Brain microvascular endothelial cell (primary cell): ENCODE measurements around the gene CKS1B.

Experiments used
- DNase-seq: peaks from one replicate; pipeline ENCODE4 v3.0.0-alpha.2; 2020
- H3K27ac ChIP-seq: fragments of 250-450 bp; sonication (Bioruptor Pico); 2 replicates; pipeline ENCODE4 v1.5.1; 2020; ENCODE audit warnings: mild to moderate bottlenecking, moderate library complexity
- H3K27me3 ChIP-seq: fragments of 250-450 bp; sonication (Bioruptor Pico); replicated peaks from 2 replicates; pipeline ENCODE4 v1.5.1; 2020; ENCODE audit warnings: mild to moderate bottlenecking
- H3K36me3 ChIP-seq: fragments of 250-450 bp; sonication (Bioruptor Pico); replicated peaks from 2 replicates; pipeline ENCODE4 v1.5.1; 2020; ENCODE audit warnings: mild to moderate bottlenecking
- H3K4me3 ChIP-seq: 2 replicates; pipeline ENCODE4 v1.5.1; 2011; ENCODE audit warnings: low read depth, mild to moderate bottlenecking, control low read depth, low read length, moderate library complexity
- CTCF ChIP-seq: IDR thresholded peaks from 2 replicates; pipeline ENCODE4 v1.5.1; 2011; ENCODE audit warnings: low read depth, mild to moderate bottlenecking, moderate library complexity, low read length, control low read depth, inconsistent platforms; ENCODE audit errors: missing control alignments
- in situ Hi-C: cut with HindIII; loops from 2 replicates; pipeline ENCODE4 v1.10.0; 2017; ENCODE audit warnings: low sequenced_read_pairs, low pct_ligation_motif_present

The CKS1B gene

GRCh38 chr1:155011437-155012025, 37.0 kb downstream of the CKS1B start:
- Histone ChIP-seq H3K4me3 (no peak overlapping the region), H3K36me3 (peaks cover 23% of the 10 kb centered on the region), H3K27ac (no peak overlapping the region), H3K27me3 (no peaks in the 10 kb centered on the region)
- DNase-seq, result no peak
- in situ Hi-C loops, result no loop called here
- TF ChIP-seq CTCF, result no peak

DNA sequence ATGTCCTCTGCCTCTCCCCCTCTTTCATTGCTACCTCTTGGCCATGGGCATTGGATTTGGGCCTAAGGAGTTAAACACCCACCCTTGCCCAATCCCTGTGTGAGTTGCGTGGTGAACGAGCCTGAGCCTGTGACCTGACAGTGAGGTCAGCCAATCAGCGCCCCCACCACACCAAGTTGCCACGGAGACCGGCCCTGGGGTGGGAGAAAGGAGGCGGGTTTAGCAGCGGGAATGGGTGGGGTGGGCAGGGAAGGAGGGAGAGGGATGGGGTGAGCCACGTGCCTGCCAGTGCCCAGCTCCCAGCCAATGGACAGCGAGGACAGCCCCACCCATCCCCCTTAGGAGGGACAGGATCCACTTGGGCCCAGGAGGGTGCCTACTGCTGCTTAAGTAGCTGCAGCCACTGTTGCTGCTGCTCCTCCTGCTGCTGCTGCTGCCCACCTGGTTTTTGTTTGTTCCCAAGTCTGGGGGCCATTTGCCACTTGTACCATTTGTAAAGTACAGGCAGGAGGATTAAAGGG, 37.6 kb downstream of the CKS1B start:
- in situ Hi-C loops, result no loop called here
- Histone ChIP-seq H3K27ac (no peak overlapping the region), H3K4me3 (no peak overlapping the region), H3K27me3 (no peaks in the 10 kb centered on the region), H3K36me3 (peaks cover 20% of the 10 kb centered on the region)
- DNase-seq, result no peak
- no peak for TF ChIP-seq CTCF

- in situ Hi-C loops, result no loop called here
- no peak for DNase-seq
- Histone ChIP-seq H3K36me3 (peaks cover 20% of the 10 kb centered on the region), H3K27ac (no peak overlapping the region), H3K4me3 (no peak overlapping the region), H3K27me3 (no peaks in the 10 kb centered on the region)
- TF ChIP-seq CTCF, result no peak
Observed at GRCh38 chr1:155012776-155013602, 38.5 kb downstream of the CKS1B start.

- in situ Hi-C loops, result no loop called here
- TF ChIP-seq CTCF, result no peak
- no peak for DNase-seq
- H3K27ac ChIP-seq, result no peak overlapping the region
- peaks cover 20% of the 10 kb centered on the region for H3K36me3 ChIP-seq
- H3K4me3 ChIP-seq, result no peak overlapping the region
- H3K27me3 ChIP-seq, result no peaks in the 10 kb centered on the region
Observed at GRCh38 chr1:155013632-155014031, 39.2 kb downstream of the CKS1B start.

DNA sequence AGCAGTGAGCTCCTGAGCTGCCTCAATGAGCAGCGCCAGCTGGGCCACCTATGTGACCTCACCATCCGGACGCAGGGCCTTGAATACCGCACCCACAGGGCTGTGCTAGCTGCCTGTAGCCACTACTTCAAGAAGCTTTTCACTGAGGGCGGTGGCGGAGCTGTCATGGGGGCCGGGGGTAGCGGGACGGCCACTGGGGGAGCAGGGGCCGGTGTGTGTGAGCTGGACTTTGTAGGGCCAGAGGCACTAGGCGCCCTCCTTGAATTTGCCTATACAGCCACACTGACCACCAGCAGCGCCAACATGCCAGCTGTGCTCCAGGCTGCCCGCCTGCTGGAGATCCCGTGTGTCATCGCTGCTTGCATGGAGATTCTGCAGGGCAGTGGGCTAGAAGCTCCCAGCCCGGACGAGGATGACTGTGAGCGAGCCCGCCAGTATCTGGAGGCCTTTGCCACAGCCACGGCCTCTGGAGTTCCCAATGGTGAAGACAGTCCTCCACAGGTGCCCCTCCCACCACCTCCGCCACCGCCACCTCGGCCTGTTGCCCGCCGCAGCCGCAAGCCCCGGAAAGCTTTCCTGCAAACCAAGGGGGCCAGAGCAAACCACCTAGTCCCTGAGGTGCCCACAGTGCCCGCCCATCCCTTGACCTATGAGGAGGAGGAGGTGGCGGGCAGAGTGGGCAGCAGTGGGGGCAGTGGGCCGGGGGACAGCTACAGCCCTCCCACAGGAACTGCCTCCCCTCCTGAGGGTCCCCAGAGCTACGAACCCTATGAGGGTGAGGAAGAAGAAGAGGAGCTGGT, 40.4 kb downstream of the CKS1B start:
- Histone ChIP-seq H3K4me3 (no peak overlapping the region), H3K36me3 (peaks cover 20% of the 10 kb centered on the region), H3K27ac (no peak overlapping the region), H3K27me3 (no peaks in the 10 kb centered on the region)
- in situ Hi-C loops, result no loop called here
- no peak for TF ChIP-seq CTCF
- DNase-seq, result no peak
